Stimulated activated CD4-positive, alpha-beta T cell treated with anti-CD3 and anti-CD28 coated beads, Interleukin-1b, Interleukin-23, amount 100 ng/mL, for 24 hours (primary cell): ENCODE results near the gene ME3.
"Not testable (repeated sequence)": the region's sequence is repeated elsewhere in the genome, so short reads cannot be mapped to it uniquely, and the experiment has no call there.

Source experiments
- DNase-seq, 4 experiments: peaks; one replicate each; pipeline ENCODE4 v3.0.0-alpha.2; 2020; ENCODE audit warnings: low read depth in 4 of 4, low spot score in 1 of 4

The ME3 gene

GRCh38 chr11:86443415-86443814 lies 229.0 kb downstream of the ME3 start:
- no peak for DNase-seq

- DNase-seq: no peak
These were observed 229.6 kb downstream of the ME3 start for GRCh38 chr11:86442827-86443226.

DNA sequence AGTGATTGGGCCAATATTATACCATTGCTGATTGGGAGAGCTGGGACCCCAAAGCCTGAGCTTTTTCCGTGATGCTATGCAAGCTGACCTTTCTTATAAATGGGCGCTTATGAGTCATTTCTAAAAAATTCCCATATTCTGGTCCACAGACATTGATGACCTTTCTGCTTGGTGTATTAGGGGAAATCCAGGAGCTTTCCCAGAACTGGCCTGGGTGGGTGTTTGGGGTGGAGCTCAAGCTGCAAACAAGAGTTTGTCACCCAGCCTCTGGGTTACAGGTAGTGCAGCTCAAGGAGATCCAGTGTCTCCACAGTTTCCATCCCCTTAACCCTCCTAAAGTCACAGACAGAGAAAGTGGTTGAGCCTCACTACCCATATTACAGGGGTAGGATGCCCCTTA lies 230.0 kb downstream of the ME3 start:
- no peak for DNase-seq

GRCh38 chr11:86440843-86441242 lies 231.6 kb downstream of the ME3 start:
- DNase-seq: no peak

DNA sequence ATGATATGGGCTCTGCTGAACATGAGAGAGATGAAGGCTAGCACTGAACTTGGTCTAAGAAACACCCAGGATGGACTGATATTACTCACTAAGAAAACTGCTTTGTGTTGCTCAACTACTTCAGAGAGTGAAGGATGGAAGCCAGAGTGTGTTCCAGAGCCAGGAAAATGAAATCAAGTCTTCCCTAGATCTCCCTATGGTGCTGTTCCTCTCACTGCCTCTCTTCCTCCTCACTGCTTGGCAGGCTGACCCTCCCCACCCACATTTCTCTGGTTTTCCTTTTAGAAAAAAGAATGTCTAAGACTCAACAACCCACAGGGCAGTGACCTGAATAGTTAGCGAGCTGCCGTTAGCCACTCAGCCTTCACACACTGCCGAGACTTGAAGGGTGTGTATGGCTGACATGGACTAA lies 232.1 kb downstream of the ME3 start:
- no peak for DNase-seq

GRCh38 chr11:86438685-86439084 lies 233.7 kb downstream of the ME3 start:
- no peak for DNase-seq

DNA sequence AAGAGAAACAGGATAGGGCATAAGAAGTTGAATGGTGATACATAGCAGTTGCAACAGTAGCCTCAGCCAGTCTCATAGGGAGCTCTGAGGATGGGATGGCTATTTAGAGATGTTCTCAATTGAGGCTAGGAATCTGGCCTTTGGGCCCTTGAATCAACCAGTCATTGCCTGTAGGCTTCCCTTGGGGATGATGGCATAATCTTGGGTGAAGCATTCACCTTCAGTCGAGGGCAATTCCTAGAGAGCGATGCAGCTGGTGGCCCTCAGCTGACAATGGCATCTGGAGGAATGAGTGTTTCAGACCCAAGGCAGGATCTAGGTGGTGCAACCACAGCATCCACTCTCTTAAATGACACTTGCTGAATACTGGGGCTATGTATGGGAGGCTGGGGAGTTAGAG lies 236.7 kb downstream of the ME3 start:
- DNase-seq: no peak

DNA sequence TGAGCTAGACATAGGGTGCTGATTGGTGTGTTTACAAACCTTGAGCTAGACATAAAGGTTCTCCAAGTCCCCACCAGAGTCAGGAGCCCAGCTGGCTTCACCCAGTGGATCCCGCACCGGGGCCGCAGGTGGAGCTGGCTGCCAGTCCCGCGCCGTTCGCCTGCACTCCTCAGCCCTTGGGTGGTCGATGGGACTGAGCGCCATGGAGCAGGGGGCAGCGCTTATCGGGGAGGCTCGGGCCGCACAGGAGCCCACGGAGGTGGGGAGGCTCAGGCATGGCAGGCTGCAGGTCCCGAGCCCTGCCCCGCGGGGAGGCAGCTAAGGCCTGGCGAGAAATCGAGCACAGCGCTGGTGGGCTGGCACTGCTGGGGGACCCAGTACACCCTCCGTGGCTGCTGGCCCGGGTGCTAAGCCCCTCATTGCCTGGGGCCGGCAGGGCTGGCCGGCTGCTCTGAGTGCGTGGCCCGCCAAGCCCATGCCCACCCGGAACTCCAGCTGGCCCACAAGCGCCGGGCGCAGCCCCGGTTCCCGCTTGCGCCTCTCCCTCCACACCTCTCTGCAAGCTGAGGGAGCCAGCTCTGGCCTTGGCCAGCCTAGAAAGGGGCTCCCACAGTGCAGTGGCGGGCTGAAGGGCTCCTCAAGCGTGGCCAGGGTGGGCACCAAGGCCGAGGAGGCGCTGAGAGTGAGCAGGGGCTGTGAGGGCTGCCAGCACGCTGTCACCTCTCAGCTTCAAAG lies 238.9 kb downstream of the ME3 start:
- not testable (repeated sequence) for DNase-seq

- no peak for DNase-seq
These were observed 241.2 kb downstream of the ME3 start for GRCh38 chr11:86431258-86431657.

DNA sequence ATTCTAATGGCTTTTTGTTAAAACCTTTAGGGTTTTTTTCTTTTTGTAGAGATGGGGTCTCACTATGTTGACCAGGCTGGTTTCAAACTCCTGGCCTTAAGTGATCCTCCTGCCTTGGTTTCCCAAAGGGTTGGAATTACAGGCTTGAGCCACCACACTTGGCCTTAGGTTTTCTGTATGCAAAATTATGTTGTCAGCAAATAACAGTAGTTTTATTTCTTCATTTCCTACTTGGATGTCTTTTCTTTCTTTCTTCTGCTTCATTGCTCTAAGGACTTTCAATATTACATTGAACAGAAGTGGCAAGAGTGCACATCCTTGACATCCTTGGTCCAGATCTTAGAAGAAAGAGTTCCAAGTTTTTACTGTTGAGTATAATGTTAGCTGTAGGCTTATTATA lies 245.0 kb downstream of the ME3 start:
- no peak for DNase-seq

GRCh38 chr11:86423488-86423887 lies 248.9 kb downstream of the ME3 start:
- not testable (repeated sequence) for DNase-seq

GRCh38 chr11:86422371-86422770 lies 250.0 kb downstream of the ME3 start:
- DNase-seq: no peak

DNA sequence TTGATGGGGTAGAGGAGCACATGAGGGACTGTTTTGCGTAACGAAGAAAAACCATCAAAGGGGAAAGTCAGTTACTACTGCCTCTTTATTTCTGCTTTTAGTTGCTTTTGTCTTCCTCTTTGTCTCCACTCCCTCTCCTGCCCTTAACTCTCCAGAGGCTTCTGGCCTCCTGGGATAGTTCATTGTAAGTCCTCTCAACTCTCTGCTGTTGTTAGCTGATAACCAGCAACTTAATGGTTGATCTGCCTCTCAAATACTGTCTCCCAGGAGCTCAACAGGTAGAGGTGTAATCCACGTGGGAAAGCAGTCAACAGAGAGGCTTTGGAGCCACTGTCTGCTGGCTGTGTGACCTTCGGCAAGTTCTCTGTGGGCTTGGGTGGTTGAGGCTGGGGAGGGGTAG lies 250.5 kb downstream of the ME3 start:
- no peak for DNase-seq

DNA sequence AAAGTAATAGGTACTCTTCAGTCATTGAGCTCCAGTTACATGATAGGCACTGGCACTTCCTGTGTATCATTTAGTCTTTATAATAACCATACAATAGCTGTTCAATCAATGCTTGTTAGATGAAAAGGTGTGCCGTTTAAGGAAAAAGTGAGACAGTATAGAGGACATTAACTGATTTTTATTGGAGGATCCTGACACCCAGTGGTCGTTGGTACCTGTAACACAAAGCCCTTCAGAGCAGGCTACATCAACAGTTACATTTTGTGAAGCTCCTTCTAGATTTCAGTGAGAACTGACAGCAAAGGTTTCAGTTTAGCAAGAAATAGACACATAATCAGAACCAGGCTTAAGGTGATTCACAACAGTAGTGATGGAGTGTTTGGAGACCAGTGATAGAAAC lies 253.5 kb downstream of the ME3 start:
- no peak for DNase-seq

DNA sequence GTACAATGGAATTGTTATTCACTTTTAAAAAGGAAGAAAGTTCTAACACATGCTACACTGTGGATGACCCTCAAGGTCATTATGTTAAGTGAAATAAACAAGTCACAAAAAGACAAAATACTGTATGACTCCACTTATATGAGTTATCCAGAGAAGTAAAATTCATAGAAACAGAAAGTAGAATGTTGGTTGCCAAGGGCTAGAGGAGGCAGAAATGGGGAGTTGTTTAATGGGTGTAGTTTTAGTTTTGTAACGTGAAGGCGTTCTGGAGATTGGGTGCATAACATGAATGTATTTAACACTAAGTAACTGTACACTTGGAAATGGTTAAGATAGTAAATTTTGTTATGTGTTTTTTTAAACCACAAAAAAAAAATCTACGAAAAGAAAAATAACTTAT lies 253.9 kb downstream of the ME3 start:
- no peak for DNase-seq

DNA sequence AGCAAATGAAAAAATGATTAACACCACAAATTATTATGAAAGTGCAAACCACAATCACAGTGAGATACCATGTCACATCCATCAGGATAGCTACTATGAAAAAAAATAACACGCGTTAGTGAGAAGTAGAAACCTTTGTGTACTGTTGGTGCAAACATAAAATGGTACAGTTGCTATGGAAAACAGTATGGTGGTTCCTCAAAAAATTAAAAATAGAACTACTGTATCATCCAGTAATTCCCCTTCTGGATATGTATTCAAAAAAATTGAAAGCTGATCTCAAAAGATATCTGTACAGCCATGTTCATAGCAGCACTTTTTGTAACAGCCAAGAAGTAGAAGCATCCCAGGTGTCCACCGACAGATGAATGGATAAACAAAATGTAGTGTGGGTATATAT lies 254.3 kb downstream of the ME3 start:
- DNase-seq: no peak

- not testable (repeated sequence) for DNase-seq
These were observed 255.5 kb downstream of the ME3 start for GRCh38 chr11:86416951-86417350.

GRCh38 chr11:86416494-86416893 lies 255.9 kb downstream of the ME3 start:
- DNase-seq: no peak

GRCh38 chr11:86415026-86415425 lies 257.4 kb downstream of the ME3 start:
- DNase-seq: no peak

DNA sequence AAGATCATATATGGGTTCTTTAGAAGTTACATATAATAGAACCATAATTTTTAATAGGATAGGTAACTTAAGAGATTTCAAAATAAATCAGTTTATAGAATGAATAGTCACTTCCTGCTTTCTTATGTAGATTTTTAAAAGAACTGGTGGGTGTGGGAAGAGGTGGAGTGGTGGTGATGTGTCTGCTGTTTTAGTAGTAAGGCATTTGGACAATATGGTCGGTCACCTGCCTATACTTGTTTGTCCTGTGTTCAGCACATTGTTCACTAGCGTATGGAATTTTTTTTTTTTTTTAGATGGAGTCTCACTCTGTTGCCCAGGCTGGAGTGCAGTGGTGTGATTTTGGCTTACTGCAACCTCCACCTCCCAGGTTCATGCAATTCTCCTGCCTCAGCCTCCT lies 258.4 kb downstream of the ME3 start:
- no peak for DNase-seq

DNA sequence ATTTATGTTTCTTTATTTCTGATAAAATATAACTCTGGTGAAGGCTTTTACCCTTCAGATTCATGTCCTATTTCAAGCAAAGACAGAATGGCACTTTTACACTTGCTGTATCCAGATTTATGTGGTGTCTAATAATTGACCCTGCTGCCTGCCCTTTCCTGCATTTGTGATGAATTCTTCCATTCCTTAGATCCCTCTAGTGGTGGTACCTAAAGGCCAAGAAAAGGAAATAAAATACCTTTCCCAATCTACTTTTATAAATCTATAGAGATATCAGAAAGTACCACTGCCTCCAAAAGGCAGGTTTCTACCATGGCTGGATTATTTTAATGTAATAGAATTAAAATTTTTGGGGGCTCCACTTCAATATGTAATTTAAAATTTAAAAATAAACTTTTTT lies 263.6 kb downstream of the ME3 start:
- no peak for DNase-seq

GRCh38 chr11:86403458-86403857 lies 269.0 kb downstream of the ME3 start:
- no peak for DNase-seq

DNA sequence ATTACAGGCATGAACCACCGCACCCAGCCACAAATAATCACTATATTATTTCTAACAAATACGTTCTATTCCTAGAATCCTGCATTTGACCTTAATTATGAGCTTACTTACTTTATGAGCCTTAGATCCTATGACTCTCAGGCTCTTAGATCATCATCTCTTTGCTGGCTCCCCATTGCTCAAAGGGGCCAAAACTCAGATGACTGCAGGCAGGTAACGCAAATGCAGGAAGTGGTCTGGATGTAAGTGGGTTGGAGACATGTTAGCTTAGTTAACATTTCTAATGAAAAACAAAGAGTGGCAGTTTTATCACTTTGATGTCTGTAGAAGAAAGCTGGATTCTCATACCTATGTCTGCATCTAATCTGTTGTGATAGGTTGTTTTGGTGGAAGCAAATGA lies 274.3 kb downstream of the ME3 start:
- DNase-seq: no peak

DNA sequence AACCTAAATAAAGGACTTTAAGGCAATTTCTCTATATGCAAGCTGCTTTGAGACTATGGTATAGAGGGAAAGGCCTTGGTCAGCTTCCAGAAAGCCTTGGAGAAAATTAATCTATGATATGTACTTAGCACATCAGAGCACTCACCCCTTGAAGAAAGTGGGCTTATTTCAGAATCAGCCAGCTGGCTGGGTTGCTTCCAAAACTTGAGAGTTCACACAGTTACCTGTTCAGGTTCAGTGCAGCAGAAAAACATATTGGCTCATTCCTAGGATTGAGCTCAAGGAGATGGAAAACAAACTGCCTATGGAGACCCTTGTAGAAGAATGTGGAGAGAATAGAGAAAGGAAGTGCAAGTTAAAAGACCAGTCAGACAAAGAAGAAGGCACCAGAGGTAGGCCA lies 275.1 kb downstream of the ME3 start:
- DNase-seq: no peak
